HEK293 (cell line): Measurements from ENCODE around the gene MTRF1L.

Experiments used
- CTCF ChIA-PET: fragments of 350-600 bp; formaldehyde crosslinking; extraction: SDS; loops from one replicate; lab custom pipeline; 2021; ENCODE audit warnings: antibody characterized with exemption; lab: Yijun Ruan, JAX
- POLR2A ChIA-PET: fragments of 300-600 bp; formaldehyde crosslinking; extraction: SDS; loops from one replicate; lab custom pipeline; 2020; ENCODE audit warnings: antibody characterized with exemption, inconsistent platforms; lab: Yijun Ruan, JAX
- H3K27ac ChIP-seq: fragments of 200-500 bp; sonication (Bioruptor generic); 2 replicates; pipeline ENCODE4 v1.5.1; 2014; ENCODE audit warnings: low read depth, low read length, control low read depth, inconsistent platforms; ENCODE audit errors: extremely low read depth
- H3K36me3 ChIP-seq, 2 experiments: fragments of 200-500 bp in 1 of 2; sonication (Bioruptor generic) in 1 of 2; 1 replicate in 1 of 2; 2 replicates in 1 of 2; pipeline ENCODE4 v1.5.1; 2014 to 2017; ENCODE audit warnings: inconsistent platforms in 2 of 2, low read length in 2 of 2; ENCODE audit not compliant: control insufficient read depth in 2 of 2, insufficient read depth in 1 of 2
- H3K4me1 ChIP-seq: fragments of 200-500 bp; sonication (Bioruptor generic); 2 replicates; pipeline ENCODE4 v1.5.1; 2014; ENCODE audit warnings: mild to moderate bottlenecking, low read length, inconsistent platforms; ENCODE audit not compliant: control insufficient read depth, insufficient read depth
- H3K4me3 ChIP-seq: 2 replicates; pipeline ENCODE4 v1.5.1; 2011; ENCODE audit warnings: low read depth, mild to moderate bottlenecking, control low read depth, low read length, moderate library complexity
- H3K9me3 ChIP-seq: fragments of 200-500 bp; sonication (Bioruptor generic); 2 replicates; pipeline ENCODE4 v1.5.1; 2014; ENCODE audit warnings: low read depth, low read length, inconsistent platforms; ENCODE audit not compliant: control insufficient read depth, insufficient read depth
- BCL11A ChIP-seq: fragments of 450-650 bp; formaldehyde crosslinking; IDR thresholded peaks from 2 replicates; pipeline ENCODE4 v1.5.1; 2016; ENCODE audit warnings: low read depth, missing biosample characterization, missing genetic modification characterization
- KLF7 ChIP-seq: fragments of 450-650 bp; formaldehyde crosslinking; IDR thresholded peaks from 2 replicates; pipeline ENCODE4 v1.5.1; 2016; ENCODE audit warnings: missing biosample characterization, missing genetic modification characterization, borderline replicate concordance
- PRDM1 ChIP-seq: fragments of 450-650 bp; formaldehyde crosslinking; IDR thresholded peaks from 2 replicates; pipeline ENCODE4; 2016; ENCODE audit warnings: missing biosample characterization, missing genetic modification characterization
- PRDM4 ChIP-seq: fragments of 450-650 bp; formaldehyde crosslinking; IDR thresholded peaks from 2 replicates; pipeline ENCODE4 v1.5.1; 2017; ENCODE audit warnings: missing biosample characterization, missing genetic modification characterization
- SCRT2 ChIP-seq: fragments of 450-650 bp; formaldehyde crosslinking; IDR thresholded peaks from 2 replicates; pipeline ENCODE4 v1.5.1; 2016; ENCODE audit warnings: missing biosample characterization, missing genetic modification characterization
- ZBTB1 ChIP-seq: fragments of 450-650 bp; formaldehyde crosslinking; IDR thresholded peaks from 2 replicates; pipeline ENCODE4 v1.5.1; 2016; ENCODE audit warnings: missing biosample characterization, missing genetic modification characterization
- ZNF202 ChIP-seq: fragments of 450-650 bp; formaldehyde crosslinking; IDR thresholded peaks from 2 replicates; pipeline ENCODE4 v1.5.1; 2016; ENCODE audit warnings: missing biosample characterization, missing genetic modification characterization, borderline replicate concordance
- ZNF274 ChIP-seq, 2 experiments: fragments of 200-500 bp in 1 of 2; fragments of 450-650 bp in 1 of 2; sonication (Bioruptor generic) in 1 of 2; formaldehyde crosslinking in 1 of 2; IDR thresholded peaks; 2 replicates each; pipeline versions ENCODE4 v1.5.1 to v1.6.1; 2014 to 2016; ENCODE audit warnings: borderline replicate concordance in 1 of 2, inconsistent platforms in 1 of 2, low read length in 1 of 2, missing biosample characterization in 1 of 2, missing genetic modification characterization in 1 of 2
- ZNF302 ChIP-seq: fragments of 450-650 bp; formaldehyde crosslinking; IDR thresholded peaks from 2 replicates; pipeline ENCODE4 v1.5.1; 2016; ENCODE audit warnings: missing biosample characterization, missing genetic modification characterization, low read depth
- ZNF335 ChIP-seq: fragments of 450-650 bp; formaldehyde crosslinking; conservative IDR thresholded peaks from 2 replicates; pipeline ENCODE4 v1.5.1; 2016; ENCODE audit warnings: missing biosample characterization, missing genetic modification characterization
- ZNF354C ChIP-seq: fragments of 450-650 bp; formaldehyde crosslinking; IDR thresholded peaks from 2 replicates; pipeline ENCODE4 v1.5.1; 2016; ENCODE audit warnings: missing biosample characterization, missing genetic modification characterization, low read depth, borderline replicate concordance
- ZNF366 ChIP-seq: fragments of 450-650 bp; formaldehyde crosslinking; conservative IDR thresholded peaks from 2 replicates; pipeline ENCODE4 v1.5.1; 2016; ENCODE audit warnings: missing biosample characterization, missing genetic modification characterization
- ZNF555 ChIP-seq: fragments of 450-650 bp; formaldehyde crosslinking; conservative IDR thresholded peaks from 2 replicates; pipeline ENCODE4 v1.5.1; 2017; ENCODE audit warnings: missing biosample characterization, mild to moderate bottlenecking, missing genetic modification characterization, inconsistent platforms
- ZNF558 ChIP-seq: fragments of 450-650 bp; formaldehyde crosslinking; IDR thresholded peaks from 2 replicates; pipeline ENCODE4 v1.5.1; 2016; ENCODE audit warnings: missing biosample characterization, missing genetic modification characterization
- ZNF610 ChIP-seq: fragments of 450-650 bp; formaldehyde crosslinking; IDR thresholded peaks from 2 replicates; pipeline ENCODE4 v1.5.1; 2016; ENCODE audit warnings: missing biosample characterization, missing genetic modification characterization, borderline replicate concordance
- ZNF837 ChIP-seq: fragments of 450-650 bp; formaldehyde crosslinking; IDR thresholded peaks from 2 replicates; pipeline ENCODE4 v1.5.1; 2016; ENCODE audit warnings: missing biosample characterization, missing genetic modification characterization
- TF ChIP-seq, protein P1 (sequence below): fragments of 450-650 bp; formaldehyde crosslinking; IDR thresholded peaks from 2 replicates; pipeline ENCODE4 v1.5.1; 2016; ENCODE audit warnings: missing biosample characterization, missing genetic modification characterization
- TF ChIP-seq, protein P2 (sequence below): fragments of 450-650 bp; formaldehyde crosslinking; IDR thresholded peaks from 2 replicates; pipeline ENCODE4 v1.5.1; 2016; ENCODE audit warnings: missing biosample characterization, missing genetic modification characterization
- TF ChIP-seq, protein P3 (sequence below): fragments of 450-650 bp; formaldehyde crosslinking; IDR thresholded peaks from 2 replicates; pipeline ENCODE4 v1.5.1; 2016; ENCODE audit warnings: missing biosample characterization, missing genetic modification characterization
- TF ChIP-seq, protein P4 (sequence below): fragments of 450-650 bp; formaldehyde crosslinking; conservative IDR thresholded peaks from 2 replicates; pipeline ENCODE4 v1.5.1; 2016; ENCODE audit warnings: low read depth, missing biosample characterization, missing genetic modification characterization

Gene MTRF1L

GRCh38 chr6:153013438-153013837 lies 10.9 kb upstream of the MTRF1L start:
- ChIA-PET POLR2A (no interaction called here), CTCF (interaction anchor here (1.0 kb wide), 1 partner anchor 59 kb away, joined by 4 read pairs; no protein-coding TSS in a partner anchor)
- TF ChIP-seq SCRT2 (tag by site-specific recombination) = peak; percentile 84
- no peak for TF ChIP-seq ZNF202 (tag by site-specific recombination)
- no peak overlapping the region for H3K27ac ChIP-seq
- no peaks in the 10 kb centered on the region for H3K9me3 ChIP-seq
- no peak overlapping the region for H3K4me3 ChIP-seq
- no peaks in the 10 kb centered on the region for H3K4me1 ChIP-seq
- no peaks in the 10 kb centered on the region for H3K36me3 ChIP-seq

DNA sequence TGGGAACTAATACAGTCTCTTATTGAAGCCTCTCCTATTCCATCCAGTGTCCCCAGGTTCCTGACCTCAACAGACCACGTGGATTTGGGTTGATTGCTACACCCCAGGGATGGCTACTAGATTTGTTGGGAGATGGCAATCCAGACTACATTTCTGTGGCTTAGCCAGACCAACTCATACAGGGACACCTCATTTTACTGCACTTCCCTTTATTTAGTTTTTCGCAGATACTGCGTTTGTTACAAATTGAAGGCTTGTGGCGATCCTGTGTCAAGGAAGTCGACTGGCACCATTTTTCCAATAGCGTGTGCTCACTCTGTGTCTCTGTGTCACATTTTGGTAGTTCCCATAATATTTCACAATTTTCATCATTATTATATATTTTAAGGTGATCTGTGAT lies 10.3 kb upstream of the MTRF1L start:
- ChIA-PET POLR2A (no interaction called here), CTCF (no interaction called here)
- no peak overlapping the region for H3K27ac ChIP-seq

More for the DNA sequence above, 10.3 kb upstream of the MTRF1L start:
- H3K9me3 ChIP-seq = no peaks in the 10 kb centered on the region
- H3K36me3 ChIP-seq = no peaks in the 10 kb centered on the region
- TF ChIP-seq, protein P1, sequence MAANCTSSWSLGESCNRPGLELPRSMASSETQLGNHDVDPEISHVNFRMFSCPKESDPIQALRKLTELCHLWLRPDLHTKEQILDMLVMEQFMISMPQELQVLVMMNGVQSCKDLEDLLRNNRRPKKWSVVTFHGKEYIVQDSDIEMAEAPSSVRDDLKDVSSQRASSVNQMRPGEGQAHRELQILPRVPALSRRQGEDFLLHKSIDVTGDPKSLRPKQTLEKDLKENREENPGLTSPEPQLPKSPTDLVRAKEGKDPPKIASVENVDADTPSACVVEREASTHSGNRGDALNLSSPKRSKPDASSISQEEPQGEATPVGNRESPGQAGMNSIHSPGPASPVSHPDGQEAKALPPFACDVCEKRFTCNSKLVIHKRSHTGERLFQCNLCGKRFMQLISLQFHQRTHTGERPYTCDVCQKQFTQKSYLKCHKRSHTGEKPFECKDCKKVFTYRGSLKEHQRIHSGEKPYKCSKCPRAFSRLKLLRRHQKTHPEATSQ (tag by site-specific recombination) = no peak
- TF ChIP-seq BCL11A (tag by site-specific recombination) = no peak
- TF ChIP-seq, protein P2, sequence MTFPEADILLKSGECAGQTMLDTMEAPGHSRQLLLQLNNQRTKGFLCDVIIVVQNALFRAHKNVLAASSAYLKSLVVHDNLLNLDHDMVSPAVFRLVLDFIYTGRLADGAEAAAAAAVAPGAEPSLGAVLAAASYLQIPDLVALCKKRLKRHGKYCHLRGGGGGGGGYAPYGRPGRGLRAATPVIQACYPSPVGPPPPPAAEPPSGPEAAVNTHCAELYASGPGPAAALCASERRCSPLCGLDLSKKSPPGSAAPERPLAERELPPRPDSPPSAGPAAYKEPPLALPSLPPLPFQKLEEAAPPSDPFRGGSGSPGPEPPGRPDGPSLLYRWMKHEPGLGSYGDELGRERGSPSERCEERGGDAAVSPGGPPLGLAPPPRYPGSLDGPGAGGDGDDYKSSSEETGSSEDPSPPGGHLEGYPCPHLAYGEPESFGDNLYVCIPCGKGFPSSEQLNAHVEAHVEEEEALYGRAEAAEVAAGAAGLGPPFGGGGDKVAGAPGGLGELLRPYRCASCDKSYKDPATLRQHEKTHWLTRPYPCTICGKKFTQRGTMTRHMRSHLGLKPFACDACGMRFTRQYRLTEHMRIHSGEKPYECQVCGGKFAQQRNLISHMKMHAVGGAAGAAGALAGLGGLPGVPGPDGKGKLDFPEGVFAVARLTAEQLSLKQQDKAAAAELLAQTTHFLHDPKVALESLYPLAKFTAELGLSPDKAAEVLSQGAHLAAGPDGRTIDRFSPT = no peak
- no peak for TF ChIP-seq ZNF335 (tag by site-specific recombination)
- TF ChIP-seq KLF7 (tag by site-specific recombination) = no peak
- no peak for TF ChIP-seq ZNF366 (tag by site-specific recombination)
- TF ChIP-seq, protein P3, sequence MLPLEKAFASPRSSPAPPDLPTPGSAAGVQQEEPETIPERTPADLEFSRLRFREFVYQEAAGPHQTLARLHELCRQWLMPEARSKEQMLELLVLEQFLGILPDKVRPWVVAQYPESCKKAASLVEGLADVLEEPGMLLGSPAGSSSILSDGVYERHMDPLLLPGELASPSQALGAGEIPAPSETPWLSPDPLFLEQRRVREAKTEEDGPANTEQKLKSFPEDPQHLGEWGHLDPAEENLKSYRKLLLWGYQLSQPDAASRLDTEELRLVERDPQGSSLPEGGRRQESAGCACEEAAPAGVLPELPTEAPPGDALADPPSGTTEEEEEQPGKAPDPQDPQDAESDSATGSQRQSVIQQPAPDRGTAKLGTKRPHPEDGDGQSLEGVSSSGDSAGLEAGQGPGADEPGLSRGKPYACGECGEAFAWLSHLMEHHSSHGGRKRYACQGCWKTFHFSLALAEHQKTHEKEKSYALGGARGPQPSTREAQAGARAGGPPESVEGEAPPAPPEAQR = no peak
- no peak for TF ChIP-seq PRDM4 (tag by site-specific recombination)
- TF ChIP-seq ZNF558 = no peak
- TF ChIP-seq ZNF837 (tag by site-specific recombination) = no peak
- TF ChIP-seq ZNF610 = no peak
- TF ChIP-seq PRDM1 (tag by site-specific recombination) = no peak
- TF ChIP-seq ZNF354C = no peak
- TF ChIP-seq, protein P4, sequence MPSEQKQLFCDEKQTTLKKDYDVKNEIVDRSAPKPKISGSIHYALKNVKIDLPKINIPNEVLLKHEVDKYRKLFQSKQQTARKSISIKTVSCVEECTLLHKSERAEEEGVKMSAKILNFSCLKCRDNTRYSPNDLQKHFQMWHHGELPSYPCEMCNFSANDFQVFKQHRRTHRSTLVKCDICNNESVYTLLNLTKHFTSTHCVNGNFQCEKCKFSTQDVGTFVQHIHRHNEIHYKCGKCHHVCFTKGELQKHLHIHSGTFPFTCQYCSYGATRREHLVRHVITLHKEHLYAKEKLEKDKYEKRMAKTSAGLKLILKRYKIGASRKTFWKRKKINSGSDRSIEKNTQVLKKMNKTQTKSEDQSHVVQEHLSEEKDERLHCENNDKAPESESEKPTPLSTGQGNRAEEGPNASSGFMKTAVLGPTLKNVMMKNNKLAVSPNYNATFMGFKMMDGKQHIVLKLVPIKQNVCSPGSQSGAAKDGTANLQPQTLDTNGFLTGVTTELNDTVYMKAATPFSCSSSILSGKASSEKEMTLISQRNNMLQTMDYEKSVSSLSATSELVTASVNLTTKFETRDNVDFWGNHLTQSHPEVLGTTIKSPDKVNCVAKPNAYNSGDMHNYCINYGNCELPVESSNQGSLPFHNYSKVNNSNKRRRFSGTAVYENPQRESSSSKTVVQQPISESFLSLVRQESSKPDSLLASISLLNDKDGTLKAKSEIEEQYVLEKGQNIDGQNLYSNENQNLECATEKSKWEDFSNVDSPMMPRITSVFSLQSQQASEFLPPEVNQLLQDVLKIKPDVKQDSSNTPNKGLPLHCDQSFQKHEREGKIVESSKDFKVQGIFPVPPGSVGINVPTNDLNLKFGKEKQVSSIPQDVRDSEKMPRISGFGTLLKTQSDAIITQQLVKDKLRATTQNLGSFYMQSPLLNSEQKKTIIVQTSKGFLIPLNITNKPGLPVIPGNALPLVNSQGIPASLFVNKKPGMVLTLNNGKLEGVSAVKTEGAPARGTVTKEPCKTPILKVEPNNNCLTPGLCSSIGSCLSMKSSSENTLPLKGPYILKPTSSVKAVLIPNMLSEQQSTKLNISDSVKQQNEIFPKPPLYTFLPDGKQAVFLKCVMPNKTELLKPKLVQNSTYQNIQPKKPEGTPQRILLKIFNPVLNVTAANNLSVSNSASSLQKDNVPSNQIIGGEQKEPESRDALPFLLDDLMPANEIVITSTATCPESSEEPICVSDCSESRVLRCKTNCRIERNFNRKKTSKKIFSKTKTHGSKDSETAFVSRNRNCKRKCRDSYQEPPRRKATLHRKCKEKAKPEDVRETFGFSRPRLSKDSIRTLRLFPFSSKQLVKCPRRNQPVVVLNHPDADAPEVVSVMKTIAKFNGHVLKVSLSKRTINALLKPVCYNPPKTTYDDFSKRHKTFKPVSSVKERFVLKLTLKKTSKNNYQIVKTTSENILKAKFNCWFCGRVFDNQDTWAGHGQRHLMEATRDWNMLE (tag by site-specific recombination) = no peak
- no peak for TF ChIP-seq ZNF274 (IDR thresholded peaks at IDR 0.05; ENCODE audit: low read length)
- TF ChIP-seq ZNF274 (tag by site-specific recombination; IDR thresholded peaks at IDR 0.05; ENCODE audit: borderline replicate concordance) = no peak
- no peak for TF ChIP-seq ZNF302 (tag by site-specific recombination)
- no peak for TF ChIP-seq ZNF555 (tag by site-specific recombination)
- no peak for TF ChIP-seq ZBTB1 (tag by site-specific recombination)
- no peak overlapping the region for H3K4me3 ChIP-seq
- H3K4me1 ChIP-seq = no peaks in the 10 kb centered on the region
